ENCODE data around the gene C4BPB.

- TF ChIP-seq POLR2AphosphoS5 (IDR thresholded peaks at IDR 0.05; ENCODE audit: insufficient read depth in 1 of 2, low read depth in 1 of 2) (no peak), CTCF (IDR thresholded peaks at IDR 0.05) (no peak), POLR2A (IDR thresholded peaks at IDR 0.05) (no peak)
Measured at GRCh38 chr1:207088701-207089626, at the start of gene C4BPB.
